ENCODE results near the gene ITGAV. TPM values are rescaled to one million over a fixed set of nuclear protein-coding genes. Genes with fewer than 3 reads are reported as not detected.

Gene ITGAV
- total and polyA plus RNA-seq, 4 experiments from 2014 or later, result 1.2 to 12.0 (median 6.7) TPM

DNA sequence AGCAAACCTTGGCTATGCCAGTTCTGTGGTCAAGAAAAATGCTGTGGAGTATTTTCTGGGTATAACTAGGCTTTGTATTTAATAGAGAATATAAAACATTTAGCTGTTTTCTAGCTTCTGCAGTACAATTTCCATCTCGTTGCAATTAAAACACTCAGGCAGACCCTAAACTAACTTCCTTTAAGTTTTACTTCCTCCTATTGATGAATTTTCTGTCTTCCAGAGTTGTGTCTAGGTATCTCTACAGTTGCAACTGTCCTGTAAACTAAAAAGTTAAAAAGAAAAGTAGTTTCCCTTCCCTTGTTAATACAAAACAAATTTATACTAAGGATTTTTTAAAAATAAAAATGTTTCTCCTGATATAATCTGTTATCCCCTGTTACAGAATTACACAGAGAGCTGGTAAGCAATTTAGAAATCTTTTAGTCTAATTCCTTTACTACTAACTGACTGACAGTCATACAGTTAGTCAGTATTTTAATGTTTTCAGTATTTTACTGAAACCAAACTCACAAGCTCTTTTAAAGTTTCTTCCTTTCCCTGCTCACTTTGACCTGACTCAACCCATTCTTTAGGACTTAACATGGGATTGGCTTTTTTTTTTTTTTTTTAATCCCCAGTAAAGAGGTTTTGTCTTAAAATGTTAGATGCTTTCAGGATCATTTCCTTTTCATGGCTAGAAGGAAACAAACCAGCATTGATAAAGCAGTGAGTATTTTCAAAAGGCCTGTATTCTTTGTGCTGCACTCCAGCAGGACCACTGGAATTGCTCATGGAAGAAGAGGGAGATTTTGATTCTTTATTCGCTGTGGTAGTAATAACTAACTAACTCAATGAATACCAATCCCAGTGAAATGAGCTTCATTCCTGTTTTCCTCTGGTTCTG is 22.9 kb downstream of the ITGAV start:
- intact Hi-C loops (cut with micrococcal nuclease), result no loop called here
- ChIA-PET CTCF (ENCODE audit: partially characterized antibody) (interaction anchor here (1.2 kb wide), 1 partner anchor 109 kb away, joined by 3 read pairs; no protein-coding TSS in a partner anchor), POLR2A (ENCODE audit: partially characterized antibody) (no interaction called here)
- H3K9me3 ChIP-seq (ENCODE audit: control insufficient read depth in 1 of 2, low read length in 2 of 2), result no peaks in the 10 kb centered on the region
- H3K4me3 Mint-ChIP-seq, result no peak overlapping the region
- H3K27me3 Mint-ChIP-seq, result no peaks in the 10 kb centered on the region
- H3K27ac Mint-ChIP-seq, result no peak overlapping the region
- no peaks in the 10 kb centered on the region for H3K9me3 Mint-ChIP-seq
- DNase-seq, result no peak
- H3K27me3 ChIP-seq (ENCODE audit: insufficient read depth, low read length), result no peaks in the 10 kb centered on the region
- H3K36me3 Mint-ChIP-seq, result peaks cover 0 to 5% of the 10 kb centered on the region in 2 donors
- H3K4me1 Mint-ChIP-seq, result peaks cover 0 to 1% (median 0%) of the 10 kb centered on the region in 4 donors
- no peak overlapping the region for H3K4me3 ChIP-seq (ENCODE audit: low read length in 2 of 2)
- no peaks in the 10 kb centered on the region for H3K36me3 ChIP-seq (ENCODE audit: insufficient read depth, low read length)
- no peaks in the 10 kb centered on the region for H3K4me1 ChIP-seq (ENCODE audit: insufficient read depth, low read length)
- no peak overlapping the region for H3K27ac ChIP-seq (ENCODE audit: low read depth, low read length)

DNA sequence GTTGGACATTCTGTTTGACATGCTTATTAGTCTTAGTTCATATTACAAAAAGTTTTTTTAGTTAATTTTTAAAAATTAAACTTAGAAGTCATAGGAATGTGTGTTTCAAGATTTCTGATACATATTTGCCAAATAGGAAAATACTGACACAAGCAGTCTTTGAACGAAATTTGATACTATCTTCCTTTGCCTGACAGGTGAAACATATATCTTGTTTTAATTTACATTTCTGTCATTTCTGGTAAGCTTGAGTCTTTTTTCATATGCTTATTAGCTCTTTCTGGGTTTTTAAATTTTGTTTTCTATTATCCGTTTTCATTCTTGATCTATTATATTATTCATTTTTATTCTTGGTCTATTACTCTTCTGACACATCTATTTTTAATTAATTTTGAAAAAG is 24.5 kb downstream of the ITGAV start:
- Mint-ChIP-seq H3K36me3 (no peaks in the 10 kb centered on the region), H3K27me3 (no peaks in the 10 kb centered on the region)
- intact Hi-C loops (cut with micrococcal nuclease), result no loop called here

DNA sequence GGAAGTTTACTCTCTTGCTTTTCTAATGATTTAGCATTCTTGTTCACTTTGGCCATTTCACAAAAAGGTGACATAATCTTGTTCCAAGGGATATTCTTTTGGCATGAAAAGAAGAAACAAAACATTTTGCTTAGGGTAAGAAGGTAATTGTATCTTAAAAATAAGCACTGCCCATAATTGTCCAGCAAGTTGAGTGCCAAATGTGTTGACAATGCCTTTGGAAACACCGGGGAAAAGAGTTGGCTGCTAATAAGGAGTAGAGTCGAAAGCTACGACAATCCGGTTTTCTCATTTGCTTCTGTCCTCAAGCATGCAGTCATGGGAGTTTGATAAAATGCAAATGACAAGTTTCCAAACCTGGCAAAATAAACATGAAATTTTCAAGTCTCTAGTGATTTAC is 27.3 kb downstream of the ITGAV start:
- no peak overlapping the region for H3K4me3 Mint-ChIP-seq
- Histone ChIP-seq H3K4me1 (ENCODE audit: insufficient read depth, low read length) (no peaks in the 10 kb centered on the region), H3K27ac (ENCODE audit: low read depth, low read length) (no peak overlapping the region), H3K4me3 (ENCODE audit: low read length in 2 of 2) (no peak overlapping the region), H3K9me3 (ENCODE audit: control insufficient read depth in 1 of 2, low read length in 2 of 2) (no peaks in the 10 kb centered on the region), H3K36me3 (ENCODE audit: insufficient read depth, low read length) (no peaks in the 10 kb centered on the region), H3K27me3 (ENCODE audit: insufficient read depth, low read length) (no peaks in the 10 kb centered on the region)
- H3K4me1 Mint-ChIP-seq, result peaks cover 0 to 2% (median 0%) of the 10 kb centered on the region in 4 donors
- intact Hi-C loops (cut with micrococcal nuclease), result no loop called here
- DNase-seq, result no peak
- H3K9me3 Mint-ChIP-seq, result no peaks in the 10 kb centered on the region
- POLR2A ChIA-PET (ENCODE audit: partially characterized antibody), result no interaction called here
- CTCF ChIA-PET (ENCODE audit: partially characterized antibody), result no interaction called here
- no peaks in the 10 kb centered on the region for H3K27me3 Mint-ChIP-seq
- H3K36me3 Mint-ChIP-seq, result peaks cover 0 to 3% of the 10 kb centered on the region in 2 donors
- H3K27ac Mint-ChIP-seq, result no peak overlapping the region

More for the DNA sequence above, 24.5 kb downstream of the ITGAV start:
- no peak overlapping the region for H3K27ac ChIP-seq (ENCODE audit: low read depth, low read length)
- H3K4me1 ChIP-seq (ENCODE audit: insufficient read depth, low read length), result no peaks in the 10 kb centered on the region
- no peak overlapping the region for H3K4me3 ChIP-seq (ENCODE audit: low read length in 2 of 2)
- no peaks in the 10 kb centered on the region for H3K9me3 ChIP-seq (ENCODE audit: control insufficient read depth in 1 of 2, low read length in 2 of 2)
- Mint-ChIP-seq H3K27ac (no peak overlapping the region), H3K4me3 (no peak overlapping the region), H3K9me3 (no peaks in the 10 kb centered on the region), H3K4me1 (no peaks in the 10 kb centered on the region)
- no peaks in the 10 kb centered on the region for H3K36me3 ChIP-seq (ENCODE audit: insufficient read depth, low read length)
- CTCF ChIA-PET (ENCODE audit: partially characterized antibody), result no interaction called here
- no peaks in the 10 kb centered on the region for H3K27me3 ChIP-seq (ENCODE audit: insufficient read depth, low read length)
- POLR2A ChIA-PET (ENCODE audit: partially characterized antibody), result no interaction called here
- no peak for DNase-seq

DNA sequence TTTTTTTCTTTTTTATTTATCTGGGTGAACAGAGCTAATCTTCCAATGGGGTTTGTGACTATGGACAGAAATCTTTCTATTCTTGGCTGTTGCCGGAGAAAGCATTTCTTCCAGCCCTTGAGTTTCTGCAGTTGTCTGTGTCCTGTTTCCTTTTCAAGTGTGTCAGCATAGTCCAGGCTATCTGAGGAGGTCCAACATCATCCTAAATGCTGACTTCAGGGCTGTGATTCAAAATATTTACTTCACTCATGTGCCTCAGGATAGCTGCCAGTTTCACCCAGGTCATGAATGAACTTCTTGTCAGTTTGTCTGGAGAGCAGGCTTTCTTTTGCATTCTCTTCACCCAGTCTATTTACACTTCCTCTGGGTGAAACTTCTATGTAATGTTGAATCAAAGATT is 27.9 kb downstream of the ITGAV start:
- no peak for DNase-seq
- intact Hi-C loops (cut with micrococcal nuclease), result no loop called here
- Mint-ChIP-seq H3K36me3 (peaks cover 1 to 3% of the 10 kb centered on the region in 2 donors), H3K27me3 (no peaks in the 10 kb centered on the region), H3K9me3 (no peaks in the 10 kb centered on the region), H3K4me1 (peaks cover 0 to 2% (median 0%) of the 10 kb centered on the region in 4 donors), H3K27ac (no peak overlapping the region), H3K4me3 (no peak overlapping the region)
- Histone ChIP-seq H3K27ac (ENCODE audit: low read depth, low read length) (no peak overlapping the region), H3K36me3 (ENCODE audit: insufficient read depth, low read length) (no peaks in the 10 kb centered on the region), H3K27me3 (ENCODE audit: insufficient read depth, low read length) (no peaks in the 10 kb centered on the region), H3K4me3 (ENCODE audit: low read length in 2 of 2) (no peak overlapping the region), H3K4me1 (ENCODE audit: insufficient read depth, low read length) (no peaks in the 10 kb centered on the region), H3K9me3 (ENCODE audit: control insufficient read depth in 1 of 2, low read length in 2 of 2) (no peaks in the 10 kb centered on the region)
- CTCF ChIA-PET (ENCODE audit: partially characterized antibody), result no interaction called here
- POLR2A ChIA-PET (ENCODE audit: partially characterized antibody), result no interaction called here

DNA sequence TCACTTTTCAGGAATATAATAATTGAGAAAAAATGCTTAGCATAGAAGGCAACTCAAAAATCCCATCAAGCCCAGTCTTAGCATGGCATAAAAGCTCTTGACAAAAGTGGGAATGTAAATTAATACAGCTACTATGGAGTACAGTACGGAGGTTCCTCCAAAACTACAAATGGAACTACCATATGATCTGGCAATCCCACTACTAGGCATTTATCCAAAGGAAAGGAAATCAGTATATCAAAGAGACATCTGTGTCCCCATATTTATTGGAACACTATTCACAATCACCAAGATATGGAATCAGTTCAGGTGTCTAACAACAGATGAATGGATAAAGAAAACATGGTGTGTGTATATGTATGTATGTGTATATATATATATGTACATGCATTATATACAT is 28.8 kb downstream of the ITGAV start:
- POLR2A ChIA-PET (ENCODE audit: partially characterized antibody), result no interaction called here
- no peak for DNase-seq
- Mint-ChIP-seq H3K36me3 (peaks cover 9 to 13% of the 10 kb centered on the region in 2 donors), H3K4me3 (no peak overlapping the region), H3K9me3 (no peaks in the 10 kb centered on the region), H3K27me3 (no peaks in the 10 kb centered on the region), H3K27ac (no peak overlapping the region), H3K4me1 (peaks cover 0 to 2% (median 1%) of the 10 kb centered on the region in 4 donors)
- Histone ChIP-seq H3K4me3 (ENCODE audit: low read length in 2 of 2) (no peak overlapping the region), H3K36me3 (ENCODE audit: insufficient read depth, low read length) (no peaks in the 10 kb centered on the region), H3K9me3 (ENCODE audit: control insufficient read depth in 1 of 2, low read length in 2 of 2) (no peaks in the 10 kb centered on the region), H3K4me1 (ENCODE audit: insufficient read depth, low read length) (no peaks in the 10 kb centered on the region), H3K27me3 (ENCODE audit: insufficient read depth, low read length) (no peaks in the 10 kb centered on the region), H3K27ac (ENCODE audit: low read depth, low read length) (no peak overlapping the region)
- intact Hi-C loops (cut with micrococcal nuclease), result no loop called here
- CTCF ChIA-PET (ENCODE audit: partially characterized antibody), result no interaction called here

DNA sequence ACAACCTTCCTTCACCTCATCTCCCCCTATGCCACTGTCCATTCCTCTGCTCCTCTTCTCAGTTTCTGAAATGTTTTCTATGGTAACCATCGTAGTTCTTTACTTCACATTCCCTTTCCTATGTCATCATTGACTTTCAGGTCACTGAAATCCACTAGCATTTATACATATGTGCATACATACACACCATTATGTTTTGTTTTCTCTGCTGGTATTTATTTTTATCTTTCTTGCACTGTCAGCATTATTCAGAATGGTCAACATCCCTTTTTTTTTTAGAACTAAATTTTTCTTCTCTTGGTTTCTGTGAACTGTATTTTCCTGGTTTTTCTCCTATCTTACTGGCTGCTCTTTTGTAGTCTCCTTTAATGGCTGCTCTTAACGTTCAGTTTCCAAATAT is 33.2 kb downstream of the ITGAV start:
- Mint-ChIP-seq H3K9me3 (no peaks in the 10 kb centered on the region), H3K4me1 (peaks cover 0 to 2% (median 1%) of the 10 kb centered on the region in 4 donors), H3K27me3 (no peaks in the 10 kb centered on the region), H3K4me3 (no peak overlapping the region), H3K36me3 (peaks cover 23 to 27% of the 10 kb centered on the region in 2 donors), H3K27ac (no peak overlapping the region)
- ChIA-PET POLR2A (ENCODE audit: partially characterized antibody) (no interaction called here), CTCF (ENCODE audit: partially characterized antibody) (no interaction called here)
- no peaks in the 10 kb centered on the region for H3K36me3 ChIP-seq (ENCODE audit: insufficient read depth, low read length)
- no peak for DNase-seq
- no peaks in the 10 kb centered on the region for H3K4me1 ChIP-seq (ENCODE audit: insufficient read depth, low read length)
- H3K9me3 ChIP-seq (ENCODE audit: control insufficient read depth in 1 of 2, low read length in 2 of 2), result no peaks in the 10 kb centered on the region
- no peaks in the 10 kb centered on the region for H3K27me3 ChIP-seq (ENCODE audit: insufficient read depth, low read length)
- intact Hi-C loops (cut with micrococcal nuclease), result no loop called here
- H3K4me3 ChIP-seq (ENCODE audit: low read length in 2 of 2), result no peak overlapping the region
- no peak overlapping the region for H3K27ac ChIP-seq (ENCODE audit: low read depth, low read length)

DNA sequence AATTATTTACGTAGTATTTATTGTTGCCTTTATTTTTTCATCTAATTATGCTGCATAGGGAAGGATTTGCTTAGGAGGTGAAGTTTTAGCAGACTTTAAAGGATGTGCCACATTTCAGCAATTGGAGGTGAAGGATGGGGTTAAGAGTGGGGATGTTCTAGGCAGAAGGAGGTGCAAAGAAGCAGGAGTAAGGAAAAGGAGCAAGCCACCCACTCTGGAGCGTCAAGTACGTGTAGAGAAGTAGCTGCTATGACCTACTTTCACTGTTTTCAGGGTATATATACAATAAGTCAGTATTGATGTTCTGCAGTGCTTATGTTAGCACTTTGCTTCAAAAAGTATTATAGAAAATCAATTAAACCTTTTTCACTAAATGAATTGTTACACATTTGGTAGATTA is 34.4 kb downstream of the ITGAV start:
- peak overlapping the region in 3 of 7 donors; percentile 4 to 27 (median 11) for H3K27ac Mint-ChIP-seq

More for the DNA sequence above, 34.4 kb downstream of the ITGAV start:
- CTCF ChIA-PET (ENCODE audit: partially characterized antibody), result no interaction called here
- no peak overlapping the region for H3K27ac ChIP-seq (ENCODE audit: low read depth, low read length)
- no peaks in the 10 kb centered on the region for H3K4me1 ChIP-seq (ENCODE audit: insufficient read depth, low read length)
- DNase-seq, result no peak
- Mint-ChIP-seq H3K4me3 (no peak overlapping the region), H3K36me3 (peaks cover 24 to 27% of the 10 kb centered on the region in 2 donors), H3K4me1 (peaks cover 0 to 4% (median 1%) of the 10 kb centered on the region in 4 donors), H3K9me3 (no peaks in the 10 kb centered on the region), H3K27me3 (no peaks in the 10 kb centered on the region)
- H3K27me3 ChIP-seq (ENCODE audit: insufficient read depth, low read length), result no peaks in the 10 kb centered on the region
- H3K9me3 ChIP-seq (ENCODE audit: control insufficient read depth in 1 of 2, low read length in 2 of 2), result no peaks in the 10 kb centered on the region
- POLR2A ChIA-PET (ENCODE audit: partially characterized antibody), result no interaction called here
- no peak overlapping the region for H3K4me3 ChIP-seq (ENCODE audit: low read length in 2 of 2)
- intact Hi-C loops (cut with micrococcal nuclease), result no loop called here
- H3K36me3 ChIP-seq (ENCODE audit: insufficient read depth, low read length), result no peaks in the 10 kb centered on the region

Data from CD4-positive, alpha-beta memory T cell (primary cell).